HG03280 (cell line): ENCODE data around the gene ITK.
"Not testable (repeated sequence)": the region's sequence is repeated elsewhere in the genome, so short reads cannot be mapped to it uniquely, and the experiment has no call there.

ENCODE experiments used
- ATAC-seq: cut with Tn5 transposase; IDR thresholded peaks from one replicate; pipeline ENCODE4 v1.9.1; 2021; ENCODE audit warnings: mild to moderate bottlenecking, moderate library complexity; ENCODE audit not compliant: unreplicated experiment

Gene ITK

DNA sequence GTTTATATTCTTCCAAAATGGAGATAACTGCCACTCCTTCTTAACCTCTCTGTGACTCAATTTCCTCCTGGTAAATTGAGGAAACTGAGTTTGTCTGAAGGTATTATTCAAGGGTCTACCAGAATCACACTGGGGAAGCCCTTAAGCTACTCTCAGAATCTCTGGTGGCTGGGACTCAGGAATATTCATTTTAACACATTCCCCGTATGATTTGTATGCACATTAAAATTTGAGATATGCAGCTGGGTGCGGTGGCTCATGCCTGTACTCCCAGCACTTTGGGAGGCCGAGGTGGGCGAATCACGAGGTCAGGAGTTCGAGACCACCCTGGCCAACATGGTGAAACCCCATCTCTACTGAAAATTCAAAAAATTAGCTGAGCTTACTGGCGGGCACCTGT lies 64.1 kb downstream of the ITK start:
- not testable (repeated sequence) for ATAC-seq

DNA sequence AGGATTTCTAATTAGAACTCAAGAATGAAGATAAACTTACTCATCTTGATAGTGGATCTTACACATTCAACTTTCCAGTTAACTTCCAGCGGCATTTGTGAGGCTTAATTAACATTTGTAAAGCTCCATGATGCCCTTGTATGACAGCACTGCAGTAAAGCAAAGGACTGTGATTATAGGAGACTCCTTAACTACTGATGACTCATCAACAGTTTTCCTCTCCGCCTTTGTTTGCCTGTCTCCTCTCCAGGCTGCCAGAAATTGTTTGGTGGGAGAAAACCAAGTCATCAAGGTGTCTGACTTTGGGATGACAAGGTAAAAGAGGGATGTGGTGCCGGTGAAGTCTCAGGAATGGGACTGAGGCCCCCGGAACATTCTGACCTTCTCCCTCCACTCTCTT lies 64.8 kb downstream of the ITK start:
- no peak for ATAC-seq

DNA sequence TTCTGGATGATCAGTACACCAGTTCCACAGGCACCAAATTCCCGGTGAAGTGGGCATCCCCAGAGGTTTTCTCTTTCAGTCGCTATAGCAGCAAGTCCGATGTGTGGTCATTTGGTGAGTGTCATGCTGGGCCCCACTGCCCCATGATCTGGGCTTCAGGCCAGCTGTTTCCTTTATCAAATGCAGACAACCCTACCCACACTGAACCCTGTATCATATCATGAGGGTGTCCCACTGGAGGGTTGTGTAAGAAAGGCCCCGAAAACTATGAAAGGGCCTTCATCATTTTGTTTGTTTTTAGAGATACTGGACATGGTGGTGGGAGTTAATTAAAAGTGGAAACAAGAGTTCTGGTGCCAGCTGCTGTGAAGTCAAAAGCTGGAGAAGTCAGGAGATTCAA lies 65.2 kb downstream of the ITK start:
- ATAC-seq: no peak

DNA sequence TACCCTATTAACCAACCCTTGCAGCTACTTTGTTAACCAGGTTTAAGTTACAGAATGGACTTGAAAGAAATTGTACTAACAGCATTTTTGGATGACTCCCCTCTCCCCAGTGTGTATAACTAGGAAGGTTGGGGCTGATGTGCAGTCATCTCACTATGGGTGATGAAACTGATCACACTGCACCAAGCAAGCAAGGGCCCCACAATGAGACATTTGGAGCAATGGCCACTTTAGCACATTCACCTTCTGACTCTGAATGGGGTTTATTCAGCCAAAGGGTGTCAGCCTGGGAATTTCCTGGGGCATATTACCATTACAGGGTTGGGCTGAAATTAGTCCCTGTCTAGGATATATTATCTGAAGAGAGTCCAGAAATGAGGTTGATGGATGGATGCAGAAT lies 66.6 kb downstream of the ITK start:
- no peak for ATAC-seq

GRCh38 chr5:157248821-157249470 lies 68.3 kb downstream of the ITK start:
- ATAC-seq: no peak

DNA sequence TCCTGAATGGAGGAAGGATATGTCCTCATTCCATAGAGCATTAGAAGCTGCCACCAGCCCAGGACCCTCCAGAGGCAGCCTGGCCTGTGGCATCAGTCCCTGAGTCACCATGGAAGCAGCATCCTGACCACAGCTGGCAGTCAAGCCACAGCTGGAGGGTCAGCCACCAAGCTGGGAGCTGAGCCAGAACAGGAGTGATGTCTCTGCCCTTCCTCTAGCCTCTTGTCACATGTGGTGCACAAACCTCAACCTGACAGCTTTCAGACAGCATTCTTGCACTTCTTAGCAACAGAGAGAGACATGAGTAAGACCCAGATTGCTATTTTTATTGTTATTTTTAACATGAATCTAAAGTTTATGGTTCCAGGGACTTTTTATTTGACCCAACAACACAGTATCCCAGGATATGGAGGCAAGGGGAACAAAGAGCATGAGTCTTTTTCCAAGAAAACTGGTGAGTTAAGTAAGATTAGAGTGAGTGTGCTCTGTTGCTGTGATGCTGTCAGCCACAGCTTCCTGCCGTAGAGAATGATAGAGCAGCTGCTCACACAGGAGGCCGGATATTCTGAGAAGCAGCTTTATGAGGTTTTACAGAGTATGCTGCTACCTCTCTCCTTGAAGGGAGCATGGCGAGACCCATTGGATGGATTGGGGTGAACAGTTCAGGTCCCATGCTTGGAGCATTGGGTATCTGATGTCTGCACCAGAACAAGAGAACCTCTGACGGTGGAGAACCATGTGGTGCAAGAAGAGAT lies 72.2 kb downstream of the ITK start:
- peak; percentile 90 for ATAC-seq

GRCh38 chr5:157253547-157253946 lies 72.9 kb downstream of the ITK start:
- peak; percentile 47 for ATAC-seq

DNA sequence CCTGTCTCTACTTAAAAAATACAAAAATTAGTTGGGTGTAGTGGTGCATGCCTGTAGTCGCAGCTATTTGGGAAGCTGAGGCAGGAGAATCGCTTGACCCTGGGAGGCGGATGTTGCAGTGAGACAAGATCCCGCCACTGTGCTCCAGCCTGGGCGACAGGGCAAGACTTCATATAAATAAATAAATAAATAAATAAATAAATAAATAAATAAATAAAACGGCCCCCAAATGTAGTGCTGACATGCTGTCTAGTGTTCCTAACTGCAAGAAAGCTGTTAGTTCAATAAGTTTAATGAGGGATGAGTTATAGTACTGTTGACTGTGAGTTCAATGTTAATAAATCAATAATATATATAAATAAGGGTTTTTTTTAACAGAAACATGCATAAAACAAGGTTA lies 77.8 kb downstream of the ITK start:
- ATAC-seq: no peak

- ATAC-seq: no peak
Observed at GRCh38 chr5:157259699-157260098, 79.1 kb downstream of the ITK start.

- no peak for ATAC-seq
Observed at GRCh38 chr5:157263496-157264090, 83.0 kb downstream of the ITK start.

DNA sequence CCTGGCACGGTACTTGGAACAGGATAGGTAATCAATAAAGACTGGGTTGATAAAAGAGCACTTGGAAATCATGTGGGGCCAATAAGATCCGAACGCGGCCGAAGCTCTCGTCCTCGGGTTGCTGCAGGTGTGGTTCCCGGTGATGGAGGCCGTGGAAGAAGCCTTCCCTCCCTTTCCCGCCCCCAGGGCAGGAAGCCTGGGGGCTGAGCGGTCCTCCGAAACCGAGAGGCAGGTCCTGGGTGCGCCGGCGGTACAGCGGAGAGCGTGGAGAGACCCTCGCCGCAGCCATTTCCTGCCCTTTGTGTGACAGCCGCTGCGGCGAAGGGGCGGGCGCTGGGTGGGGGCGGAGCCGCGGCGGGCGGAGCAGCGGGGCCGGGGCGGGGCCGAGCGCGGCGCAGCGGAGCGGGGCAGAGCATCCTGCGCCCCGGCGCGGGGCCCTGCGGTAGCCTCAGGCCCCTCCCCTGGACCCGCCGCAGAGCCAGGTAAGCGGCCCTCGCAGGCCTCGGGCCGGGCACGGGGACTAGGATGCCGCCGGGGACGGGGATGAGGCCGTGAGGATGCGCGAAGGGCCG lies 85.2 kb downstream of the ITK start, which contains the start of gene CYFIP2:
CYFIP2 (plus strand) TSS at position 410 of the 572 bp plus-strand sequence. CDS start 19,239 bp downstream, outside the sequence.
- peak; percentile 92 for ATAC-seq

DNA sequence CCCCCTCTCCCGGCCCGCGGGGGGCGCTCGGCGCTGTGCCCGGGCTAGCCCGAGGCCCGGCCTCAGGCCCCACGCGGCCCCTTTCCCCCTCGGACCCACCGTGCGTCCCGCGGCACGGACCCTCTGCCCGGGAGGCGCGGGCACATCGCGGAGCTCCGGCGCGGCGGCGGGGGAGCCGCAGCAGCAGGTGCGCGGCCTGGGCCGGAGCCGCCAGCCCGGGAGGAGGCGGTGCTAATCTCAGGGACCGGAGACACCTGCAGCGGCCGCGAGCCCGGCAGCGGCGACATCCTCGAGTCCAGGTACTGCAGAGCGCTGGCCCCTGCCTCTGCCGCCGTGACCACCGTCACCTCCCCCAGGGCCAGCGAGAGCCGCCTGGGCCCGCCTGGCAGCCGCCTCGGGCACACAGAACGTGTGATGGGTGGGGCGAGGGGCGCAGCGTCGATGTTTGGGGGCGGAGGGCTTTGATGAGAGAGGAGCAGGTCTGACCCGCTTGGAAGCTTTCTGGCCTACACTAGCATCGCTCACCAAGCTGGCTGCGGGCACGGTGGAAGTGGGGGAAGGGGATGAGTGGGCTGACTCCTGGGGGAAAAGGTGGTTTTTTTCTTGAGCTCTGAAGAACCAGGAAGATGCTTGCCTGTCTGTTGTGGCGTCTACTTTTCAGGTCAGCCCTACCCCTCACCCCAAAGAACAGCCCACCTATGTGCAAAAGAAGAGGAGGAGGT lies 85.8 kb downstream of the ITK start:
- ATAC-seq: peak; percentile 64

- ATAC-seq: no peak
Observed at GRCh38 chr5:157267025-157267424, 86.4 kb downstream of the ITK start.

DNA sequence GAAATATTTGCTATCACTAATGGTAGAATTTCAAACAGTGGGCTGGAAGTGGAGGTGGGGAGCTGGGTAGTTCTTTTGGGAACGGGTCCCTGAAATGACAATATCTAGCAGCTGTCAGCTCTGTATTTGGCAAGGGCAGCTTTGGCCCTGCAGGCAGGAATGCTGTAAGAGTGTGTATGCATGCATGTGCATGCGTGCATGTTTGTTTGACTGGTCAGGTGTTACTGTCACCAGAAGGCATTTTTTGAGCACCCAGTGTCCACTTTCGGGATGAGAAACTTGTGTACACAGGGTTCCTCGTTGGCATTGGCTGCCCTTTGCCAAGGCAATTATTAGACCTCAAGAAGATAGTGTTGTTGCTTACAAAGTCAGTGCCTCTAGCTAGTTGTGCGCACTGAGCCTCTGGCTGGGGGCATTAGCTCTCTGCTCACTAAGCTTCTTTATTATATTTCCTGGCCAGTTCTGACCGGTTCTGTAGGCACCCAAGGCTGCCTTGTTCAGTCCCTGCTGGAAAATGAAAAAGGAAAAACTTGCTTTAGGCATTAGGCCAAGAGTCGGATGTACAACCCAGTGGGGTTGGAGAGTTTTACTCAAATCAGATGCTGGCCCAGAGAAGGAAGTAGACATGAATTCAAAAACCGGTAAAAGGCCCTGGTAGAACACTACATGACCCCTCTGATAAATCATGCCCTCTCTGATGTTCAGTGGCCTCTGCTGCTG lies 87.3 kb downstream of the ITK start:
- ATAC-seq: no peak

DNA sequence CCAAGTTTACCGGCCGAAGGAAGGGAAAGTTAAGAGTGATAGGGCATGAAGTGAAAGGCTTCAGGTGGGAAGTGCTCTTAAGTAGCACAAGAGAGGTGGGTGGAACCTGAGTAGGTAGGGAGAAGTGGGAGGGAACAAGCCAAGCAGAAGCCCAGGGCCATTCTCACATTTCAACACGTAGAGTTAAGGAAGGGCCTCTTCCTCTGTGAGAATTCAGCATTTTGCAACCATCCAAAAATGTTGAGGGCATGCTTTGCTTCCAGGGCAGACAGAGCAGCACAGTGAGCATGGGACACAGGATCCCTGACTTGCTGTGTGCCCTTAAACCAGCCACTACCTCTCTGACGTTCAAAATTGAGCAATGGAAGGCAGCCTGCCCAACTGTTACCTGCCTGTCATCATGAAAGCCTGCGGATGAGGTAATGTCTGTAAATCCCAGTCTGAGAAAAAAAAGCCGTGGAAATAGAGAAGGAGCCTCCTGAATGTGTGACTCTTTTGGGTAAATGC lies 88.6 kb downstream of the ITK start:
- no peak for ATAC-seq

- ATAC-seq: no peak
Observed at GRCh38 chr5:157269761-157270272, 89.2 kb downstream of the ITK start.

DNA sequence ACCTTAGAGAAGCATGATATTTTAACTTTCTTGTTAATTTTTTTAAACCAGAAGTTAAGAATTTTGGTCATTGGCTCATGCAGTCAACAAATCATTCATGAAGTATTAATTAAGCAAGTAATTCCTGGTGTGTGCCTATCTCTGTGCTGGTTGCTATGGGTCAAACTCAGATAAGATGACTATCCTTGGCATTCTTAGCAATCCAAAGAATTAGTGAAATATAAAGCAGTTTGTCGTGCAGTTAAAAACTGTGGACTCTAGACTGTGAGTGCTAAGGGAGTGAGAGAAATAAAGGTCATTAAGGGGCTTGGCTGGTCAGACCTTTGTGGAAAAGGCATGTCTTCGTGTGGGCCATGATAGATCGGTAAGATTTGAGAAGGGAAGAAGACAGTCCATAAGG lies 90.1 kb downstream of the ITK start:
- no peak for ATAC-seq

DNA sequence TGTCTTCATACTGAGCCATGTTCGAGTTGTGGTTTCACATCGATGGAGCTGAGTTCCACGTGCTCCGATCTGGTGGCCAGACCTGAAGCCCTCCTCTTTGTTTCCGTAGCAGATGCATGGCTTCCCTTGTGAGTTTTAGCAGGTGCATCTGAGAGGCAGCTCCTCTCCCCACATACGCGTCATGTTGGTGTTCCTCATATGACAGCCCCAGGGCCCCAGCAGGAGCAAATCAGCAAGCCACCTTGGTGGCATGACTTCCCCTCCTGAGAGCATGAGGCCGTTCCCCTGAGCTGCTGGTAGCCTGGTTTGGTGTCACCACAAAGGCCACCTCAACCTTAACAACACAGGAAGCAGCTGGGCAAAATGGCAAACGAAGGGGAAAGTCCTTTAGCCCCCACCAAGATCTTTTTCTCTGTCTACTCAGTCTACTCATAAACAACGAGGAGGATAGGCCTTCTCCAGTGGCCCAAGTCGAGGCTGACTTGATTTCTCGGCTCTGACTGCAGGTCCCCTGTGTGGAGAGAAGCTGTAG lies 91.2 kb downstream of the ITK start:
- ATAC-seq: peak; percentile 86

- ATAC-seq: peak; percentile 55
Observed at GRCh38 chr5:157273131-157273556, 92.5 kb downstream of the ITK start.

GRCh38 chr5:157275403-157275802 lies 94.8 kb downstream of the ITK start:
- no peak for ATAC-seq
